Stimulated activated CD8-positive, alpha-beta memory T cell treated with anti-CD3 and anti-CD28 coated beads, Interleukin-7, amount 100 ng/mL, for 48 hours (primary cell): ENCODE results near the gene TXNDC11.

Source experiments
- DNase-seq, 2 donors: peaks; one replicate each; pipeline ENCODE4 v3.0.0-alpha.2; 2020; ENCODE audit warnings: low read depth in 1 of 2; ENCODE audit errors: extremely low read depth in 1 of 2

The TXNDC11 gene

DNA sequence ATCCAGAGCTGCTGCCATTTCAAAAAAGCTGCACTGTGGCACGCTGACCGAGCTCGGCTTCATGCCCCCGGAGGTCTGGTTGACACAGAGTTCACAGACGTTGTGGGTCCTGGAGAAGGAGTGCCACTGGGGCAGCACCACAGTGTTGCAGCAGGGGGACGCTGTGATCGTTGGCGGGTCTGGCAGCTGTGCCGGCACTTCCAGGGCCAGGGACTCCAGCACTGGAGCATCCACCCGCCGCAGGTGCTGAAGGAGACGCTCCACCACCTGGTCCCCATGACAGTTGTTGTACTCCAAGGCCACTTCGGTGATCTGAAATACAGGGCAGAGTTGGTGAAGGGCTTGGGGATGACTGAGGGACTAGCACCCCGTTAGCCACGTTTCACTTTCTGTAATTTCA lies 50.9 kb downstream of the TXNDC11 start:
- DNase-seq: no peak

DNA sequence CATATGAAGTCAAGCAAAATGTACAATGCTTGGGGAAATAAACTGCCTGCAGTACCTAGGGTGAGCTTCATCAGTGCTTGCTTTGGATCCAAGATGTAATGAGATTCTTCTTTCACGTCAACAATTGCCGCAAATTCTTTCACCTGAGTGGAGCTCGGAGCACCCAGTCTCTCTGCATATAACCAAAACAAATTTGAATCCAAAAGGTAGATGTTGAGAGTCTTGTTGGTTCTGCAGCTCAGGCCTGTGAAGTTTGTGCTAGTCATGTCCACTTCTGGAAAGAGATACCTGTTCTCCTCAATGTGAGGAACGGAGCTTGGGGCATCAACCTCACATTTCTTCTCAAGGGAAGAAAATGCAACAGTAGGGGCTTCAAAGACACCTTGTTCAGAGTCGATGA lies 51.4 kb downstream of the TXNDC11 start:
- no peak for DNase-seq

DNA sequence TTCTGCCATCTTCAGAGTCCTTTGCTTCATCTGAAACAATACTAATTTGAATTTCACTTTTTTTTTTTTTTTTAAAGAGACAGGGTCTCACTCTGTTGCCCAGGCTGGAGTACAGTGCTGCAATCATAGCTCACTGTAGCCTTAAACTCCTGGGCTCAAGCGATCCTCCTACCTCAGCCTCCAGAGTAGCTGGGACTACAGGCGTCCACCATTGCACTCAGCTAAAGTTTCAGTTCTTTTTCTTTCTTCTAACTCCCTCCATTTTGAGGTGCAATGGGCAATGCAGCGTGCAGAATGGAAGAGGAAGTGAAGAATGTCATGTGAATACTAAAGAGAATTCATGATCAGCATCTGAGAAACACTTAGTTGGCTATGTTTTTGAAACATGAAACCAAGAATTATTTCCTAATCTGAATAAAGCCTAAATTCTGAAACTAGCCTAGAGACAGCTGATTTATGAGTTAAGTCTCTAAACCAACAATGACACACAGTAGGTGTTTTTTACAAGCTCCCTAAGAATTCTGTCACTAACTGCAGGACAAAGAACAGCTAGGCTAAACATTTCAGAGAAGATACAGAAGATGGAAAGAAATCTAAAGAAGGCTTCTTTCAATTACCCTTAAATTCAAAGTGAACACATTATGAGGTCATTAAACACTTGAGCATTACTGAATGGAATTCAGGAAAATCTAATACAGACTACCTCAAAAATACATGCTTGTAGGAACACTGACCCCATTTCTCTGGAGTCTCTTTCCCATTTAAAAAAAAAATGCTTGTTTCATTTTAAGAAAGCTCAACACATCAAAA lies 53.4 kb downstream of the TXNDC11 start:
- no peak for DNase-seq

GRCh38 chr16:11688520-11688886 lies 54.2 kb downstream of the TXNDC11 start:
- no peak for DNase-seq

GRCh38 chr16:11687601-11688519 lies 54.8 kb downstream of the TXNDC11 start:
- no peak for DNase-seq

DNA sequence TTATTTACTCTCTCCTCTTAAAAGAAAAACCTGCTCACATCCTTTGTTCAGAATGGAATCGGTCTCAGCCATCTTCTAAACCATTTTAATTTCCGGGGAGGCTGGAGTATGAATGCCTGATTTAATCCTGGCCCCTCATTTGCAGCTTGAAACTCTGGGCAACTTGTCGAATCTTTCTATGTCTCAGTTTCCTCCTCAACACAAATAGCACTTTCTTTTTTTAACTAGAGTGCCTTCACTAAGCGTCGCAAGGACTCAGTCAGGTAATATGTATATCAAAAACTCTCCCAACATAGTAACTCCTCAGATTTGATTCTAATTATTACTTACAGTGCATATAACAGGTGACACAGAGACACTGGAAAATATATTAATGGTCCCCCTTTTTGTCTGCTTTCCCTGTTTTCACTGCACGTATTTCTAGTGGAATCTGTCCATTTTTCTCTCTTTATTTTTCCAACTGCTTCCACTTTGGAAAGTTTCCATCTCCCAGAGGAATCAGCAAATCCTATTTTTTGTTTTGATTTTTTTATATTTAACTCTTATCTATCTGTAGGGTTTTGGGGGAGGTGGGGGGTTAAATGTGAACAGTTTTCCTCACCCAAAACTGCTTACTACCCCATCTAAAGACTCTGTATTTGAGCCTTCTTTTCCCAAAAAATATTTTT lies 55.8 kb downstream of the TXNDC11 start:
- no peak for DNase-seq

DNA sequence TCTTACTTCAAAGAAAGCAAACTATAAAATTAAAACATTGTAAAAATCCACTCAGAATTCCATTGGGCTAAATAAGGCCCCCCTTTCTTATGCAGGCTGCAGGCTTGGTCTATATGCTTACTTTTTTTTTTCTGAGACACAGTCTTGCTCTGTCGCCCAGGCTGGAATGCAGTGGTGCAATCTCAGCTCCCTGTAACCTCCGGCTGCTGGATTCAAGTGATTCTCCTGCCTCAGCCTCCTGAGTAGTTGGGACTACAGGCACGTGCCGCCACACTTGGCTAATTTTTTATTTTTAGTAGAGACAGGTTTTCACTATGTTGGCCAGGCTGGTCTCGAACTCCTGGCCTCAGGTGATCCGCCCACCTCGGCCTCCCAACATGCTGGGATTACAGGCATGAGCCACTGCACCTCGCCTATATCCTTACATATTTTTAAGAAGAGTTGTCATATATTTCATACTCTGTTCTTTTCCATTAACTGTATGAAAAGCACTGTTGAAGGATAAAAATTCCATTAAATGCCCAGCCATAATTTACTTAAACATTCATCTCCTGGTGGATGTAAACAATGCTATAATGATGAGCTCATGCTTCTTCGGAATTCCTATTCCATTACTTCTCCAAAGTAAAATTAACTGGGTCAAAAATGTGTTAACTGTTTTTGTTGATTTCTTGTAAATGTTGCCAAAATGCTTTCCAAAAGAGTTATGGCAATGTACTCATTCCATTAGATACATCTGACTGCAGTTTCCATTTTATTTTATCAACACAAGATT lies 56.6 kb downstream of the TXNDC11 start:
- no peak for DNase-seq

- no peak for DNase-seq
Observed at GRCh38 chr16:11684231-11685025, 58.2 kb downstream of the TXNDC11 start.

DNA sequence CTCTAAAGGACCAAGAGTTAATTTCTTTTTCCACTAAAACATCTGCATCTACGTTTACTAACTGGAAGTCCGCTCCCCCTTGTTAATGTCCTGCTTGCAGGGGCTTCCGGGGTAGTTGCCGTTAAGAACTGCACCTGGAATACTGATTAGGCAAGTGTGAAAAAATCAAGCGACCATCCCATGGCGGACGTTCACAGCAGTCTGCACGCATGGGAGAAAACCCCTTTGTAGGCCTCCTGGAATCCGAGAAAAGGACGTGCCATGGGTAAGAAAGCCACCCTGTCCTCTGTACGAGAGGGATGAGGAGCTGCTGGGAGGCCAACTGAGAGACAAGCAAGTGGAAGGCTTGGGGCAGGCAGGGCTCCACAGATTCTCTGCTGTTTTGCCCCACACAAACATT lies 59.5 kb downstream of the TXNDC11 start:
- no peak for DNase-seq

GRCh38 chr16:11682655-11683096 lies 60.0 kb downstream of the TXNDC11 start:
- no peak for DNase-seq

- no peak for DNase-seq
Observed at GRCh38 chr16:11681976-11682654, 60.5 kb downstream of the TXNDC11 start.

GRCh38 chr16:11681556-11681955 lies 61.1 kb downstream of the TXNDC11 start:
- no peak for DNase-seq

DNA sequence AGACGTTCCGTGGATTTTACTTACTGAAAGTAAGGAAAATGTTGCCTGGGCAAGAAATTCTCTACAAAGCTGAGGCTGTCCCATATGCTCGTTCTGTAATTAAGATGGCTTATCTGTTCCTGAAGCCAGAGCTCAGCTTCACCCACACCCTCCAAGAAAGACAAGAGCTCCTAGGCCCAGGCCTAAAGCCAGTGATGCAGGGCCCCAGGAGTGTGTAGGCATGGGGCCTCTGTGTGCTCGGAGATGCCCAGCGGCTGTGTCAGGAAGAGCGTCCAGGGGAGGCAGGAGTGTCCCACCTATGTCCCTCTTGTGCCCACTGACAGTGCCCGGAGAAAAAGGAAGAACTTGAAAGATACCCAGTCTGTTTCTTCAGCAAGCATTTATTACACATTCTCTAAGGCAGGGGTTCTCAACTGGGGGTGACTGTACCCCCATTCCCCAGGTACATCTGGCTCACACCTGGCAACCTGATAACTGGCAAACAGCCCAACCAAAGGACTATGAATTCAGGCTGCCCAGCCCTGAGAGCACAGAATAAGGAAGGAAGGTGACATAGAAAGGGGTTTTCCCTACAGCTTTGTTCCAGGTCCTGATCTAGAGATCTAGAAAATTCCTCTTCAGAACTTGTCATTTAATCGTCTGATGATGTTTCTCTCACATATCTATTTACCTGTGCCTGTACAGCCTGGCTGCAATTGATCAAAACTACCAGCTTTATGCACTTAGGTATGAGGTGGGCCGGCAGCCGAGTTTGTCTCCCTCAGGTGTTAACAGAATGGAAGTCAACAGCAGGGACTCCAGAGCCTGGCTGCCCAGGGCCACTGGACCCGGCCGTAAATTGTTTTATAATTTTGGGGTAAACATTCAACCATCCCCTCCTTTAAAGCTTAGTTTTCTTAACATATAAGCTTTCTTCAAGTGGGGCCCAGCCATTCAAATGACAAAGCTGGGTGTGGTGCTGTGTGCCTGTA lies 62.4 kb downstream of the TXNDC11 start:
- DNase-seq: no peak

- DNase-seq: no peak
Observed at GRCh38 chr16:11679250-11679649, 63.4 kb downstream of the TXNDC11 start.

DNA sequence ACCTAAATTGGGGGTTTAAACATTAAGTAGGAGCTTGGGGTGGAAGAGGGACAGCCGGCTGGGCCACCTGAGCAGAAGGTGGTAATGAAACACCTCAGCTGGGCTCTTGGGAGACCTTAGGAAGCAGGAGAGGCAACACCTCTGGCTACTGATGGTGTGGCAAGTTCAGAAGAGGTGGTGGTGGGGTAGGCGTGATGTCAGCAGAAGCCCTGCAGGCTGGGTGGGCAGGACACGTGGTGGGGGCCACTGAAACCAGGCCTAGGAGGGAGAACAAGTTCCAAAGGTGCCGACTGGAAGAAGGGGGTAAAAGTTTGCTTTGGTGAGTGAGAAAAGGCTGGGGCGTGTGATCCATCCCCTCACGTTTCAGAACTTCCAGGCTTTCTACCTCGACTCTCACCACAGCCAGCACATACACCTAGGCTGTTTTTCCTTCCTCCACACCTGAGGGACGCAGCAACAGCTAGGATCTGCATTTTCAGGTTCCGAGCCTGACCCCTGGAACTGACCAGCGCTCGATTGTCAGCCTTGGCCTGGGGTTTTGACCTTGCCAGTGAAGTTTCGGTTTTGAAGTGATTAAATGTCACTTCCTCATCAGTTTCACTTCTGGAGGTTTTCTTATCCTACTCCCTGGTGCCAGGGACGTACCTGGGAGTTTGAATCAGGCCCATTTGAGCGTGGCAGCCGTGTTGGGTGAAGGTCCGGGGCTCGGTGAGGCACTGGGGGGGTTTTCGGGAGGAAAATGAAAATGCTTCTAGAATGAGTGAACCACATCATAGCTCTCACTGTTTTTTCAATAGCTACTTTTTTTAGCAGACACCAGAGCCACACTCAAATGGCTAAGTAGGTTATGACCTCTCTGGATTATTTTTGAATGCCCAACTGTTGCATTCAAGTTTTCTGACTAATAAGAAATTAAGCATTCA lies 64.4 kb downstream of the TXNDC11 start:
- DNase-seq: no peak

DNA sequence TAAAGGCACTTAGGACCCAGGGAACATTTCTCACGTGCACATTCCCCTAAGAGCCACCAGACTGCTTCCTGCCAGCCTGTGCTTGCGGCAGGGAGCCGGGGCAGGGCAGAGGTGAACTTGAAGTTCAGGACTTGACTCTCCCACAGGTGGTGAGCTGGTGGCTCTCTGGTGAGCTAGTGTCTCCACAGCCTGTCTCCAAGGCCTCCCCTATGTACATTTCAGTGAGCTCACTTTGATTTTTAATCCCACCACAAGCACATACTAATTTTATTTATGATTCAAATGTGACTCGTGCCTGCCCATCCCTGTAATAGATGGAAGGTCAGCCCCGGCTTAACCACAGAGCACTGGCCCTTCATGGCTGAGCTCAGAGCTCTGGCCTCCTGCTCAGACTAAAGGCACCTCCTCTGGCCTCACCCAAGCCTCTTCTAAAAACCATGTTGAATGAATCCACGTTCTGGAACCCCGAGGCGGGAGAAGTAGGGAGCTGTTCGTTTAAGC lies 65.2 kb downstream of the TXNDC11 start:
- DNase-seq: no peak

- DNase-seq: no peak
Observed at GRCh38 chr16:11676799-11677198, 65.9 kb downstream of the TXNDC11 start.
